Measurements from ENCODE around the gene SHROOM2.

Gene SHROOM2

DNA sequence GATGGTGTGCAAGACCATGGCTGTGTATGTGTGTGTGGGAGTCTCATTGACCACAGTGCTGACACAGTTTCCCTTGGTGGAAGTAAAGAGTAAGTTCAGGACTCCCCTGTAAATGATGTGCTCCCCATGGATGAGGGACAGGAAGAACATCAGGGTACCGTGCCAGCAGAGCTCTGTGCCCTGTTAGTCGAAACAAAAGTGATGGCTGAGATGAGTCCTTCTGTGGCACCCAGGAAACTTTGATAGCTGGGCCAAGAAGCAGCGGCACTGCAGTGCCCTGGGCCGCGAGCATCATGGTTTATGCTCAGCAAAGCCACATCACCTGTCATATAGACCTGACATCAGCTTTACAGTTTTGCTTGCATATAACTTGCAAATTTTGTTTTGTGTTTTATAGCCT lies 119.5 kb downstream of the SHROOM2 start (continued):
- TF ChIP-seq, protein P1, sequence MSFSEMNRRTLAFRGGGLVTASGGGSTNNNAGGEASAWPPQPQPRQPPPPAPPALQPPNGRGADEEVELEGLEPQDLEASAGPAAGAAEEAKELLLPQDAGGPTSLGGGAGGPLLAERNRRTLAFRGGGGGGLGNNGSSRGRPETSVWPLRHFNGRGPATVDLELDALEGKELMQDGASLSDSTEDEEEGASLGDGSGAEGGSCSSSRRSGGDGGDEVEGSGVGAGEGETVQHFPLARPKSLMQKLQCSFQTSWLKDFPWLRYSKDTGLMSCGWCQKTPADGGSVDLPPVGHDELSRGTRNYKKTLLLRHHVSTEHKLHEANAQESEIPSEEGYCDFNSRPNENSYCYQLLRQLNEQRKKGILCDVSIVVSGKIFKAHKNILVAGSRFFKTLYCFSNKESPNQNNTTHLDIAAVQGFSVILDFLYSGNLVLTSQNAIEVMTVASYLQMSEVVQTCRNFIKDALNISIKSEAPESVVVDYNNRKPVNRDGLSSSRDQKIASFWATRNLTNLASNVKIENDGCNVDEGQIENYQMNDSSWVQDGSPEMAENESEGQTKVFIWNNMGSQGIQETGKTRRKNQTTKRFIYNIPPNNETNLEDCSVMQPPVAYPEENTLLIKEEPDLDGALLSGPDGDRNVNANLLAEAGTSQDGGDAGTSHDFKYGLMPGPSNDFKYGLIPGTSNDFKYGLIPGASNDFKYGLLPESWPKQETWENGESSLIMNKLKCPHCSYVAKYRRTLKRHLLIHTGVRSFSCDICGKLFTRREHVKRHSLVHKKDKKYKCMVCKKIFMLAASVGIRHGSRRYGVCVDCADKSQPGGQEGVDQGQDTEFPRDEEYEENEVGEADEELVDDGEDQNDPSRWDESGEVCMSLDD (tag by site-specific recombination; IDR thresholded peaks at IDR 0.05): no peak
- TF ChIP-seq SCRT1 (tag by site-specific recombination; IDR thresholded peaks at IDR 0.05; ENCODE audit: borderline replicate concordance): no peak

- ChIA-PET POLR2A (no interaction called here), CTCF (no interaction called here)
- Histone ChIP-seq H3K4me3 (ENCODE audit: low read depth, low read length) (no peak overlapping the region), H3K9me3 (ENCODE audit: control insufficient read depth, insufficient read depth, low read depth, low read length) (no peaks in the 10 kb centered on the region), H3K36me3 (ENCODE audit: control insufficient read depth in 2 of 2, insufficient read depth in 1 of 2, low read length in 2 of 2) (no peaks in the 10 kb centered on the region), H3K4me1 (ENCODE audit: control insufficient read depth, insufficient read depth, low read length) (no peaks in the 10 kb centered on the region), H3K27ac (ENCODE audit: extremely low read depth, low read depth, low read length) (no peak overlapping the region)
- no peak for TF ChIP-seq GLIS2 (tag by site-specific recombination; IDR thresholded peaks at IDR 0.05)
- no peak for TF ChIP-seq ZNF514 (tag by site-specific recombination; IDR thresholded peaks at IDR 0.05)
- no peak for TF ChIP-seq ZNF561 (tag by site-specific recombination; IDR thresholded peaks at IDR 0.05; ENCODE audit: borderline replicate concordance)
- TF ChIP-seq ZSCAN5A (tag by site-specific recombination; IDR thresholded peaks at IDR 0.05): no peak
- no peak for TF ChIP-seq PRDM4 (tag by site-specific recombination; IDR thresholded peaks at IDR 0.05)
- TF ChIP-seq OVOL3 (tag by site-specific recombination; IDR thresholded peaks at IDR 0.05): no peak
- no peak for TF ChIP-seq HOXA7 (CRISPR knock-in tag; IDR thresholded peaks at IDR 0.05; ENCODE audit: borderline replicate concordance)
- TF ChIP-seq ZNF843 (tag by site-specific recombination; IDR thresholded peaks at IDR 0.05): no peak
- no peak for TF ChIP-seq SCRT2 (tag by site-specific recombination; IDR thresholded peaks at IDR 0.05)
- no peak for TF ChIP-seq ZNF501 (tag by site-specific recombination; IDR thresholded peaks at IDR 0.05)
- TF ChIP-seq ZNF335 (tag by site-specific recombination; conservative IDR thresholded peaks at IDR 0.05): no peak
- no peak for TF ChIP-seq ZEB2 (tag by site-specific recombination; IDR thresholded peaks at IDR 0.05)
- no peak for TF ChIP-seq ZNF311 (tag by site-specific recombination; IDR thresholded peaks at IDR 0.05; ENCODE audit: borderline replicate concordance)
- TF ChIP-seq BCL11A (tag by site-specific recombination; IDR thresholded peaks at IDR 0.05; ENCODE audit: low read depth): no peak
- TF ChIP-seq SP3 (tag by site-specific recombination; IDR thresholded peaks at IDR 0.05): no peak
- TF ChIP-seq ZNF155 (tag by site-specific recombination; IDR thresholded peaks at IDR 0.05): no peak
- no peak for TF ChIP-seq ZFHX2 (tag by site-specific recombination; conservative IDR thresholded peaks at IDR 0.05)
Observed at GRCh38 chrX:9906919-9907318, 120.7 kb downstream of the SHROOM2 start.

Measured in HEK293 (cell line).